Measurements from ENCODE around the gene CACNA1I.

CACNA1I gene

GRCh38 chr22:39627865-39628562 is 57.5 kb downstream of the CACNA1I start:
- no peak for DNase-seq

- DNase-seq = no peak
Observed at GRCh38 chr22:39628563-39629080, 58.1 kb downstream of the CACNA1I start.

- DNase-seq = no peak
Observed at GRCh38 chr22:39629851-39630250, 59.3 kb downstream of the CACNA1I start.

- DNase-seq = no peak
Observed at GRCh38 chr22:39630721-39631120, 60.2 kb downstream of the CACNA1I start.

GRCh38 chr22:39631381-39632286 is 61.1 kb downstream of the CACNA1I start:
- DNase-seq = no peak

GRCh38 chr22:39634530-39635405 is 64.2 kb downstream of the CACNA1I start:
- no peak for DNase-seq

- no peak for DNase-seq
Observed at GRCh38 chr22:39635719-39636118, 65.2 kb downstream of the CACNA1I start.

- no peak for DNase-seq
Observed at GRCh38 chr22:39638958-39639357, 68.4 kb downstream of the CACNA1I start.

GRCh38 chr22:39641660-39642310 is 71.2 kb downstream of the CACNA1I start:
- no peak for DNase-seq

- no peak for DNase-seq
Observed at GRCh38 chr22:39643311-39644083, 72.9 kb downstream of the CACNA1I start.

GRCh38 chr22:39645532-39645931 is 75.0 kb downstream of the CACNA1I start:
- DNase-seq = no peak

- DNase-seq = no peak
Observed at GRCh38 chr22:39646398-39647063, 76.0 kb downstream of the CACNA1I start.

- no peak for DNase-seq
Observed at GRCh38 chr22:39647836-39648629, 77.5 kb downstream of the CACNA1I start.

- no peak for DNase-seq
Observed at GRCh38 chr22:39648630-39648950, 78.0 kb downstream of the CACNA1I start.

- no peak for DNase-seq
Observed at GRCh38 chr22:39649500-39650089, 79.0 kb downstream of the CACNA1I start.

GRCh38 chr22:39651053-39651996 is 80.8 kb downstream of the CACNA1I start:
- no peak for DNase-seq

GRCh38 chr22:39652990-39653786 is 82.6 kb downstream of the CACNA1I start:
- no peak for DNase-seq

GRCh38 chr22:39653787-39654077 is 83.2 kb downstream of the CACNA1I start:
- DNase-seq = no peak
